Fibroblast of skin of scalp (primary cell): Measurements from ENCODE around the gene SLC39A3. TPM values are rescaled to one million over a fixed set of nuclear protein-coding genes. Genes with fewer than 3 reads are reported as not detected.

Source experiments
- DNase-seq: peaks from one replicate; pipeline ENCODE4 v3.0.0-alpha.2; 2013
- polyA plus RNA-seq, 2 experiments: library from polyadenylated mRNA; unstranded; fragments of 120-200 nt; gene quantifications; one replicate each; pipeline ENCODE4 v1.2.1, GENCODE V29; 2013; ENCODE audit not compliant: insufficient read length in 2 of 2

Gene SLC39A3, protein sequence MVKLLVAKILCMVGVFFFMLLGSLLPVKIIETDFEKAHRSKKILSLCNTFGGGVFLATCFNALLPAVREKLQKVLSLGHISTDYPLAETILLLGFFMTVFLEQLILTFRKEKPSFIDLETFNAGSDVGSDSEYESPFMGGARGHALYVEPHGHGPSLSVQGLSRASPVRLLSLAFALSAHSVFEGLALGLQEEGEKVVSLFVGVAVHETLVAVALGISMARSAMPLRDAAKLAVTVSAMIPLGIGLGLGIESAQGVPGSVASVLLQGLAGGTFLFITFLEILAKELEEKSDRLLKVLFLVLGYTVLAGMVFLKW
- 28.9 TPM for polyA plus RNA-seq (2013, experiment 1 of 2; ENCODE audit: insufficient read length)
- polyA plus RNA-seq (2013, experiment 2 of 2; ENCODE audit: insufficient read length), result 27.0 TPM

DNA sequence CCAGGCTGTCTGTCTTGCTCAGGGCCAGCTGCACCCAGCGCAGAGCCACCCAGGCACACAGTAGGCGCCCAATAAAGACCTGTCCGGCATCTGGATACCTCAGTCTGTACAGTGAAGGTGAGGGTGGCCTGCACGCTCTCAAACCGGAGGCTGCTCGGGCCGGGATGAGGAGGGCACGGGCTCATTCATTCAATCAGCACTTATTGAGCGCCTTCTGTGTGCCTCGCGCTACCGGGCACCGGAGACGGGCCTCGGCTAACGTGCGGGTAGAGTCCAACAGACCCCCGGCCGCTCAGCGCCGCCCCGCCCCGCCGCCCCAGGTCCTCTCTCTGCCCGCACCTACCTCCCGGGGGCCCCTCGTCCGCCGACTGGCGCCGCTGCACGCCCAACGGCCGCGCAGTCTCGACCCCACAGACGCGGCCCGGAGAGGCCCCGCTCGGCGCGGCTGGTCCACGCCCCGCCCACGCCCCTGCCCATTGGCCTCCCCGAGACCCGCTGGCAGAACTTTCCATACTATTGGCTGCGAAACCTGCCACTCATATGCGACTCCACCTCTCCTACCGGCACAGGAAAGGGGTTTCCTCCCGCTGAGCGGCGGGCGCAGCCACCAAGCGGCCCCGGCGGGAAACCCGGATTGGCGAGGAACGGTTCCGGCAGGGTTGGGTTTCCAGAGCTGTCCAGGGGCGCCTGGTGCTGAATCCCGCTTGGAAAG is at the start of gene SLC39A3:
TSS of gene SLC39A3 (minus strand) at position 416 of the 712 bp plus-strand sequence. CDS start 2,760 bp downstream, outside the sequence.
- DNase-seq, result peak; percentile 99

DNA sequence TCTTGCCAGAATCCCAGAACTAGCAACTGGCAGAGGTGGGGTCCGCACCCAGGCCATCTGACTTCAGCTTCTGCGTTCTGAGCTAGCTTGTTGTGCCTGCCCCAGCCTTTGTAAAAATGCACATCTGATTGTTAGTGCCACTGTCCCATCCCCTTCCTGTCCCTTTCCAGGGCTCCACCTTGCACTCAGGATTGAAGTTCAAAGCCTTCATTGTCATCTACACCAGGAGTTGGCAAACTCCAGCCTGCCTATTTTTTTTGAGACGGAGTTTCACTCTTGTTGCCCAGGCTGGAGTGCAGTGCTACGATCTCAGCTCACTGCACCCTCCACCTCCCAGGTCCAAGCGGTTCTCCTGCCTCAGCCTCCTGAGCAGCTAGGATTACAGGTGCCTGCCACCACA is 48.4 kb upstream of the SLC39A3 start:
- DNase-seq, result no peak

DNA sequence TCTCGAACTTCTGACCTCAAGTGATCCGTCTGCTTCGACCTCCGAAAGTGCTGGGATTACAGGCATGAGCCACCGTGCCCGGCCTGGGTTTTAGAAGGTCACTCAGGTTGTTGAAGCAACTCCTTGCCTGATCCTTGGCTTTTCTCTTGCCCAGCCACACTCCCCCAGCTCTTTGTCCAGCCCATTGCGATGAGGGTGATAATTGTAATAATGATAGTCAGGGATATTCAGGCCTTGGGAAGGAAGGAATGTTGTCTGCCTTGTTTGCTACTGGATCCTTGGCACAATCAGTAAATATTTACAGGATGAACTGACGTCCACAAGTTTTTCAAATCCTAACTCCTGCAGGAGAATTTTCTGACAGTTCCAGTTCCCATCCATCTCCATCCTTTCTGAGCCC is 47.3 kb upstream of the SLC39A3 start:
- no peak for DNase-seq

DNA sequence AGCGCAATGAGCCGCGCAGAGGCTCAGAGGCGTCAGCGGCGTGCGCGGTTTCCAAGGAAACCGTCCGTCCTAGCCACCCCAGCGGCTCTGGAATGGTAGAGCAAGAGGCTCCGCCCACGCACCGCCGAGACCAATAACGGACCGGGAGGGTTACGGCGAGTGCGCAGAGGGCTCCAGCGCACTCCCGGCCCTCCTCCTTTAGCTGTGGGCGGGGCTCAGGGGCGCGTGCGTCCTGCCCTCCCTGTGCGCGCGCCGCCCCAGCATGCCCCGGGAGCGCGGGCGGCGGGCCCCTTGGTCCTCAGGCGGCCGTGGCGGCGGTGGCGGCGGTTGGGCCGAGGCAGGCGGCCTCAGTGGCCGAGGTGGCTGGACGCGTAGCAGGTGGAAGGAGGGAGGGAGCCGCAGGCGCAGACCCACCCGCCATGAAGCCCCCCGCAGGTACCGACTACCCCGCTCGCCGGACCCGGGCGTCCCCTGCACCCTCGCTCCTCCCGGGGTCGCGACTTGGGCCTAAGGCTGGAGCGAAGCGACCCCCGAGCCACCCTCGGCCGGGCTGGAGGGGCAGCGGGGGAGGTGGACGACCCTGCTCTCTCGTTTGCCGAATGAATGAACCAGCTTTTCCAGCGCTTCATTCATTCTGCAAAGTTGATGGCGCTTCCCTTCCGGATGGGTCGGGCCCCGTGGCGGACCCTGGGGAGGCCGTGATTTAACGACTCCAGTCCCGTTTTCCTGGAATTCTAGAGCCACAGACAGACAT is 45.6 kb upstream of the SLC39A3 start, which contains the start of gene THOP1:
TSS of gene THOP1 (plus strand) at position 260 of the 754 bp plus-strand sequence. CDS start at position 420, 160 bp downstream.
- DNase-seq, result peak; percentile 99

DNA sequence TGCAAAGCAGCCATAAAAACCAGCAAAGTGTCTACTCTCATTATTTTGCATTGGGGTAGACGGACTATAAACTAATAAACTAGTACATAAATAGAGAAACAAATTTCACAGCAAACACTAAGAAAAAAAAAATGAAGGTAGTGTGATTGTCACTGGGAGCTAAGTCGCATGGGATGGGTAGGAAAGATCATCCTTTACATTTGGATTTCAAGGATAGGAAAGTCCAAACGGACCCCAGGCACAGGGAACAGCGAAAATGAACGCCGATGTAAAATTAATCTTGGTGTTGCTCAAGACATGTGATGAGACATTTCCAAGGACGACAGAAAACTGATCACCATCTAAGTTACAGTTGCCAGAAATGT is 43.9 kb upstream of the SLC39A3 start:
- DNase-seq, result no peak

DNA sequence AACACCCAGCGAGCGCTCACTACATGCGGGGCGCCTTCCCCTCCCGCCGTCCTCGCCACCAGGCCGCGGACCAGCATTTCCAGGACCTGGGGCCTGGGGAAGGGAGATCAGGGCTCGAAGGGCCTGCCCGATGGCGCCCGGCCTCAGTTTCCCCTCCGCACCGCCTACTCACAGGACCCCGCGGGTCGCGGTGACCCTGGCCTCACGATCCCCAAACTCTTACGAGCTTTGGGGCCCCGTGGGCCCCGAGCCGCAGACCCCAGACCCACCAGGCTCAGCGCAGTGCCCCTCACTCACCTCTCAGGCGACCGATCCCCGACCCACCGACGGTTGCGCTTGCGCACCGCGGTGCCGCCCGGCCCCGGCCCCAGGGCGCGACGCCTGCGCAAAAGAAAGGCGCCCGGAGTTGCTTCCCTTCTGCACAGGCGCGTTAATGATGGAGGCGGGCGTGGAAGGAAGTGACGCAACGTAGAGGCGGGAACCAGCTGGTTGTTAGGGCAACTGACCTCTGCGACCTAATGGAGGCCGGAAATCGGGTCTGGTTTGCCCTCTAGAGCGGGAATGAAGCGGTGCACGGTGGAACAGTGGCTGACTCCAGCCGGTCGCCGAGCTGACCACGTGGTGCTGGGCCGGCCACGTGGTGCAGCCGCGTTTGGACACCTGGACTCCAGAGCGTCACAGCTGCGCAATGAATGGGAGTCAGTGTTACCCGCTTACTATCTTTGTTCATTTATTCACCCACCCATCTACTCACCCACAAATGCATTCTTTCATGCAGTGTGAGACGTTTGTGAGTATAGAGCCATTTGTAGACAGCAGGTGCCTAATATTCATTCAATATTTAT is 43.3 kb upstream of the SLC39A3 start, which contains the start of gene SGTA:
TSS of gene SGTA (minus strand) at position 338 of the 845 bp plus-strand sequence. CDS start 14,205 bp downstream, outside the sequence.
- peak; percentile 99 for DNase-seq

DNA sequence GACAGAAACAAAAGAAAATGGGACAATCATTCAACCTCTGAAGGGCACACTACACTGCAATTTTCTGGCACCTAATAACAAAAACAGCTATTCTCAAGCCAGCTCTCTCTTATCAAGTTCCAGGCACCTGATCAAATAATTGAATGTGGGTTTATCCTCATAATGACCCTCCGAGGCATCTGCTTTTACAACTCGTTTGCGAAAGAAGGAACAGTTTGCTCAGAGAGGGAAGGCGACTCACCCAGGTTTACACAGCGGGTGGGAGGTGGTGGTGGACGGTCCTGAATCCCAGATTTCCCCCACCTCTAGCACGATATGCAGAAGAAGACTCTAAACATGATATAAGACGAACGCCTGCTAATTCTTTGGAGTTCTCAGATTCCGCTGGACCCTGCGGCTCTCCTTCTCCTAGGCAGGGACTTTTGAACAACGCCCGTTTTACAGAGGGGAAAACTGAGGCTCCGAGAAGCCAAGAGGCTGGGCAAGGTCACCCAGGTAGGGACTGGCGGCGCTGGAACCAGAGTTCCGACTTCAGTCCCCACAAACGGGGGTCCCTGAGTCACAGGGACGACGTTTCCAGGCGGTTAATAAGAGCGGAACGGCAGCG is 42.6 kb upstream of the SLC39A3 start:
- DNase-seq, result no peak

DNA sequence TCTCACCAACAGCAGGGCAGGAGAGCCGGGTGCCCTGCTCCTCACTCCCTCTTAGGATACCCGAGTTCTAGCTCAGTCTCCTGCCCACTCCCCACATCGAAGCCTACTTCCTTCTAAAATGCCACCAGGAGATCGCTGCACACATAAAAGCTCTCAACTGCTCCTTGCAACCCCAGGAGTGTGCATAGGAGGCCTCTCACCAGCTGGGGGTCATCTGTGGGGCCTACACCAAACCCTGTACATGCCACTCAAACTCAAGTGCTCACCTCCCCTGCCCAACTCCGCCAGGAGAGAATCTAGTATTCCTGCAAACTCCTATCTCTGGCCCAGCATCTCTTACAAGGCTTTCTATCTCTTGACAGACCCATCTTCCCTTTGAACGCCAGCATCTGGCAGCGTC is 40.5 kb upstream of the SLC39A3 start:
- DNase-seq, result no peak

DNA sequence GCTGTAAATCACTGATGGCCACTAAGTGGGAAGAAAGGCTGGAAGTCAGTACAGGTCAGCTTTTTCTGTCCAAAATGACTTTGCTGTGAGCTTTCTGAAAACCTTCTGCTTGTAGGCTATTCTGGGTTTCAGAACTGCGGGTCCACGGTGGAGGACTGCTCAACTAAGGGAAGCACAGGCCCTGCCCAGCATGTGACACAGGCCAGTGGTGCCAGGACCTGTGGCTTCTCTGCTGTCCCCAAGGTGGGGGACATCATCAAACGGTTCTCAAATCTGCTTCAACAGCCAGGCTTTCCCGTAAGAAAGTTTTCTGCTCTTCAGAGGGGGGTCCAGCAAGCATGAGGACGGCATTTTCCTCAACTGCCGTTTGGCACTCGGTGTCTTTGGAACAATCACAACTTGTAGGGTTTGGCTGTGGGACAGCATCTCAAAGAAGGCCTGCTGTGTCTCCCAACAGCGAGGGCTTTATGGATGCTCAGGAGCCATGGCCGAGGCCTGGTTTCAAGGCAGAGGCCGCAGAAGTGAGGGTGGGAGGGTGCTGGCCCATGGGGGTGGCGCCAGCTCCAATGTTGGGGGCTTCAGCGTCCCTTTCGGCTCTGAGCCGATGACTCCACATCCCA is 39.4 kb upstream of the SLC39A3 start:
- DNase-seq, result no peak

DNA sequence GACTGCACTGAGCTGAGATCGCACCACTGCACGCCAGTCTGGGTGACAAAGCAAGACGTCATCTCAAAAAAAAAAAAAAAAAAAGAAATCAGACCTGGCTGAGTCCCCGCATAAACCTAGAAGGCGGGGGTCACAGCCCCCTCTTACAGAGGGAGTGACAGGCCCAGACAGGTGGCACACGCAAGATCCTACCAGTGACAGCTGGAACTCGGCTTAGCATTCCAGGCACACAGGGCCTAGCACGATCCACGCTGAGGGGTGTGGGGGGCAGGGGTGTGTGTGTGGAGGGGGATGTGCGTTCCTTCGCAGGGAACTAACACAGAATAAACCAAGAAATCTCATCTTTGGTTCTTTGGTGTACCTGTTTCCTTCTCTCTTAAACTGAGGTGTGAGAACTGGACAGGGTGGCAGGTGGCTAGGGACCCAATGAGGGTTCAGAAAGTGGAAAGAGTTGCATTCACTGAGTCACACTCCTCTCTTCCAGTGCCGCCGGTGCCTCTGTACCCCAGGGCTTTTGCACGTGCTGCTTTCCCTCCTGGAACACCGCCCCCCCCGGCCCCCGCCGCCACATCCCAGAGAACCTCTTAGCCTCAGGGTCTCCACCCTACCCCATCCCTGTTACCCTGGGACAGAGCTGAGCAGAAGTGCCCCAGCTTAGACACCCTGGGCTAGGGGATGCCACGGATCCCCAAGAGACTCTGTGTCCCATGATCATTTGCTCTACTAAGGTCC is 38.3 kb upstream of the SLC39A3 start:
- no peak for DNase-seq

DNA sequence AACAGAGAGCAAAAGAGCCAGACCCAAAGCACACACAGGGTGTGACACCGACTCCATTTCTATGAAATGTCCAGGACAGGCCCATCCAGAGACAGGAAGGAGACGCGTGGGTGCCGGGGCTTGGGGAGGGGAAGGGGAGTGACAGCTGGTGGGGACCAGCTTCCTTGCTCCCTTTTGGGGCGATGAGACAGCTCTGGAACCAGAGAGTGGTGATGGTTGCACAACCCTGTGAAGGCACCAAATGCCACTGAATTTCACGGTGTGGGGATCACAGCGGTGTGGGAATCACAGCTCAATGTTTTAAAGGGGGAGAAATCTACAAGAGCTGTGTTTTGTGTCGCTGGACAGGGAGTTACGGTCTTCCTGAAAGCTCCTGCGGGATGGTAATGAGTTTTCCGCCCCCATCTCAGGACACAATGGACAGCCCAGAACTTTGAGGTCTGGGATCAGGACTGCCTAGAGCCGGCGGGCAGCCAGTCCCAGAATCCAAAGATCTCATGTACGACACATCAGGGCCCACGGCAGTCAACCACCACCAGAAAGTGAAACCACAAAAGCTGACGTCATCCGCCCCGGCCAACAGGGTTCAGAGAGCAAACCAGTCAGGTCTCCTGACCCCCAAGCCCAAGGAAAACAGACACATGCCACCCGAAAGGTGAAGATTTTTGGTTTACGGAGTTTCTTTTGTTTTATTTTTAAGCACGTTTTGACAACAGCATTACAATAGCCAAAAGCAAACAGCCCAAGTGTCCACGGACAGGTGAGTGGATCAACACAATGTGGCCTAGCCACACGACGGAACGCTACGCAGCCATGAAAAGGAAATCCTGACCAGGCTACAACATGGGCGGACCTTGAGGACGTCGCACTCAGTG is 36.0 kb upstream of the SLC39A3 start:
- no peak for DNase-seq

DNA sequence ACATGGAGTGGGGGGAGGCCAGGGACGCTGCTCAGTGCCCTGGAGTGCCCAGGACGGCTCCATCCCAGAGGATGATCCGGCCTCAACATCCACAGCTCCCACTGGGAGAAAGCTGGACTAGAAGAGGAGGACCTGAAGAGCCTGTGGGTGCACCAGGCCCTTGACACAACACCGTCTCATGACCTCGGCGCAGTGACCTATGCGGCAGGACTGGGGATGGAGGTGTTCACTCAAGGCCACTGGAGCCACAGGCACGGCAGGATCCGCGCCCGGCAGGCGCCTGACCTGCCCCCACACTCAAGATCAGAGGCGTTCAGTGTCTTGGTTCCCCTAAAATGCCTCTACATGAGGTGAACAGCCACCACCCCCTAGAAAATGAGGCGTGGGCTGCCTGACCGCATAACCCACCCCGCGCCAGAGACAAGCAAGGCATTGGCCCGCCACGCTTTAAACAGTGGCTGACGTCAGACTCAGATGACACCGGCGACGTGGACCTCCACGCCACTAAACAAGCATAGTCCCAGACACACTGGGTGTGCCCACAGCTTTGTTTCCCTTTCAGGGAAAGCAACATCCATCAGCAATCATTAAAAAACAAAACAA is 35.2 kb upstream of the SLC39A3 start:
- no peak for DNase-seq

DNA sequence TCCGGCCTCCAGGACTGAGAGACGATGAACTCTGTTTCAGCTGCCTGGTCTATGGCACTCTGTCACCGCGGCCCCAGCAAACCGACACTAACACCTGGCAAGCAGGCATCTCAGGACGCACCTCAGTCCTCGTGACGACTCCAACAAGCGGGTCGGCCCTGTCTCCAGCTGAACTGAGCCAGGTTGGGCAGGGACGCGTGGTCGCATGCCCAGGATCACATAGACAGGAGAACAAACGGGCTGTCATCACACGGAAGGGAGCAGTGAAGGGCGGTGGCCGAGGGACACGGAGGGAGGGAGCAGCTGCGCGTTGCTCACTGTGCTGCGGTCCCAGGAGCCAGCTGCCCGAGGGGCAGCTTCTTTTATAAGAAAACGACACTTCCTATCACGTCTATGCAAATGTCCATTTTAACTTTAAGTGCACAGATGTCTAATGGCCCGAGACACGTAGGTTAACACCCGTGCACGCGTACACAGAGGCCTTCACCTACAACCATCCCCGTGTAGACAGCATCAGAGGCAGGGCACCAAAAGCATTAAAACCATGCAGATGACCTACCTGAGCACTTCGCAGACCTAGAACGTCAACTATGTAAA is 34.4 kb upstream of the SLC39A3 start:
- DNase-seq, result no peak

DNA sequence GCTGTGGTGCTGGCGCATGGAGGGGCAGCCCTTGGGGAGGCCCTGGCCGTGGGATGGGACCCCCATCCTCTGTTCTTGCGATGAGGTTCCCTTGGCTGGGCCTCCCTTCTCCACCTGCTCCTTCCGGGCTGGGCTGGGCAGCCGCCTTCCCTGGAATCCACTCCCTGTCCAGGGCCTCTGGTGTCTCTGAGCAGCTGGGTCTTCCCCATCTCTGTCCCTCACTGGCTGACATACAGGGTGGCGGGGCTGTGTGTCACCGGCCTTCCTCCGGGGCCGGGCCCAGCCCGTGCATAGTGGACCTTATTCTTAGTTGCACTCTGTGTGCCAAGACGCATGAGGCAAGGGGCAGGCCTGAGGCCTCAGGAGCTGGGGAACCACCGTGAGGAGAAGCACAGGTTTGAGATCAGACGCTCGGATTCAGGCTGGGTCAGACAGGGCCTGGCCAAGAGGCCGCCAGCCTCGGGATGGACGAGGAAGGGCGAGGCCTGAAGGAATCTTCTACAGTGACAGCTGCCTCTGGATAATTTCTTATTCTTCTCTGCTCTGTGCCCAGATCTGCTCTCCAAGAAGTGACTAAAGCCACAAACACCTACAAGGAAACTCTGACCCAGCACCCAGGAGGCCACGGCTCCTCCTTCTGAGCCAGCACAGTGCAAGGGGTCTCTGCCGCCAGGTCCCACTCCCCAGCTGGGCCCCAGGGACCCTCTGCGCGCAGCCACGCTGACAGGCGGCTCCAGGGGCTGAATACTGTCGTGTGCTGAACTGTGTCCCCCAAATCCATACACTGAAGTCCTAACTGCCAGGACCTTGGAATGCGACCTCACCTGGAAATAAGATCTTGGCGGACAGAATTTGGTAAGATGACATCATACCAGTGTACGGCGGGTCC is 32.2 kb upstream of the SLC39A3 start:
- DNase-seq, result no peak

DNA sequence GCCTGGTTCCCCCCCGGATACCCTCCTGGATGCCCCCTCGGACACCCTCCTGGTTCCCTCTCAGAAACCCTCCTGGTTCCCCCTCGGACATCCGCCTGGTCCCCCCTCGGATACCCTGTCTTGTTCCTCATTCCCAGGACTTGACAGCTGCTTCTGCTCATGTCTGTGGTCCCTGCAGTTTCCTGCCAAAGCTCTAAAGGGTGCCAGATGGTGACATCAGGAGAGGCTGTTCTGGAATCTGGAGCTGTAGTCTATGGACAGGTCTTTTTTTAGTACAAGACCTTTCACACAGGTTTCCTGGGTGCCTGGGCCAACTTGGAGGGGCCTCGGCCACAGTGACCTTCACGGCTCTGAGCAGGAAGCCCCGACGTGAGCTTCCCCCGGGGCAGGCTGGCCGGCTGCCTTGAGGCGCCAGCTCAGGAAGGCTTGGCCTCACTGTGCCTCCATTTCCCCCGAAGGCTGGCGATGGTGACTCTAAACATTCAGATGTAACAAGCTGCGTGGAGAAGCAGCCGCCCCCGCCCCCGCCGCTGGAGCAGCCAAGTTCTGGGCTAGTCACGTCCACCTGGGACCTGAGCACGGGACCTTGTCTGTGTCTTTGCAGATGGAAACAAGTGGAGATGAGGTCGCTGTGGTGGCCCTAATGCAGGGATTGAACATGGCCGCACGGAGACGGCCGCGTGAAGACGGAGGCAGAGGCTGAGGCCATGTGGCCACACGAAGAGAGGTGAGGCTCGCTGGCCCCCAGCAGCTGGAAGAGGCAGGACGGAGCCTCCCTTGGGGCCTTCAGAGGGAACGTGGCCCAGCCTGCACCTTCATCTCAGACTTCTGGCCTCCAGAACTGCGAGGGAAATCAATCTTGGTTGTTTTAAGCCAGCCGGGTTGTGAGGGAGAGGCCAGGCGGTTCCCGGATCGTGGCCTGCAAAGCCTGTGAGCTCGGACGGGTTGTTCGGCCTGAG is 30.5 kb upstream of the SLC39A3 start:
- DNase-seq, result no peak

DNA sequence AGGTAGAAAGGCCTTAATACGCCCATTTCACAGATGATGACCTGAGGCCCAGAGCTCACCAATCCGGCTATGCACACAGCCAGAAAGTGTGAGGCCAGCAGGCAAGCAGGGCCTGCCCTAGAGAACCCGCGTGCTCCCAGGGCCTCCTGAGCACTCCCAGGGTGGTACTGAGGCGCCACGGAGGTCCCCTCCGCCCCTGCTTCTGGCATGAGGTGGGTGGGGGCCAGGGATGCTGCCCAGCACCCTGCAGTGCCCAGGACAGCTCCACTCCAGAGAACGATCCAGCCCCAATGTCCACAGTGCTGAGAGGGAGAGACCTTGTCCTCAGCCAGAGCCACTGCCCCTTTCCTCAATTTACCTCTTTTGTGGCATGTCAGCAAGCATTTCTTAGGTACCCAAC is 29.4 kb upstream of the SLC39A3 start:
- DNase-seq, result no peak
